GM21367 (cell line): Measurements from ENCODE around the gene ZNF273.
"Not testable (repeated sequence)": the region's sequence is repeated elsewhere in the genome, so short reads cannot be mapped to it uniquely, and the experiment has no call there.

ENCODE experiments used
- ATAC-seq: cut with Tn5 transposase; IDR thresholded peaks from one replicate; pipeline ENCODE4 v1.9.1; 2021; ENCODE audit not compliant: unreplicated experiment

The ZNF273 gene

DNA sequence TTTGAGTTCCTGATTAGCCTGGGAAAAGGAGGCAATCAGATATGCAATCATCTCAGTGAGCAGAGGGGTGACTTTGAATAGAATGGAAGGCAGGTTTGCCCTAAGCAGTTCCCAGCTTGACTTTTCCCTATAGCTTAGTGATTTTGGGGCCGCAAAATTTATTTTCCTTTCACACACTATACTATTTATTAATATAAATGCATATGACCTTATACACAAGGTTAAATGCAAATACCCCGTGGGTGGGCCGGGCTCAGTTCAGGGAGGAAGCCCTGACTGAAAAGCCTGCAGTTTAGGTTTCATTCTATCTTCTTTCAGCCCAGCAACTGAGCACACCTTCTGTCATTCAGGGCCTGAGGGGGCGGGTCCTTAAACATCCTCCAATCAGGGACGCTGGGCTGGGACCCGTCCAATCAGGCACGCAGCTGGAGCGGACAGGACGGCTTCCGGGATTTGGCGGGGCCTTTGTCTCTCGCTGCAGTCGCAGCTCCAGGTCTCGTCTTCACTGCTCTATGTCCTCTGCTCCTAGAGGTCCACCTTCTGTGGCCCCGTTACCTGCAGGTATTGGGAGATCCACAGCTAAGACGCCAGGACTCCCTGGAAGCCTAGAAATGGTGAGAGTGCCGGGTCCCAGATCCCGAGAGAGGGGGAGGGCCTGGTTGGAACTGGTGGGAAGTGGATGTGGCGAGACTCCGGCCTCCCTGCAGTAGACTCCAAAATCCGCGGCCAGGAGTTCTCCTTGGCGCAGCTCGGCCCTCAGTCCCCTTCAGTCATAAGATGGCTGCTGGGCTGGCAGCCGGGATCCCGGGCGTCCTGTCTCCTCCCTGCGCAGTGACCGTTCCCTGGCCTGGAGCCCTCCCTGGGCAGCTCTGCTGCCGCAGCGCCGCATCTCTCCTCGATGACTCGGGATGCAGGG lies at the start of gene ZNF273:
TSS of gene ZNF273 (plus strand) at position 468 of the 916 bp plus-strand sequence. CDS start at position 513, 45 bp downstream.
- peak; percentile 98 for ATAC-seq

DNA sequence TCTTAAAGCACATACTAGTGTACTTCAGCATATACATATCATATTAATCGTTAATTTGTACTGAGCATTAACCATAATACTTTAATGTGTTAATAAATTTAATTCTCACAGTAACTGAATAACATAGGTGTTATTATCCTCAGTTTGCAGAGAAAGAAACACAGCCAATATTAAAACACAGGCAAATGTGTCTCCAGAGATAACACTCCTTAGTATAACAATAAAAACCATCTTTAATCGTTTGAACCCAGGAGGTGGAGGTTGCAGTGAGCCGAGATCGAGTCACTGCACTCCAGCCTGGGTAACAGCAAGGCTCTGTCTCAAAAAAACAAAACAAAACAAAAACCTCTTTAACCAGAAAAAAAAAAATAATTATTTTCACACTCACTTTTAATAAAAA lies 49.4 kb upstream of the ZNF273 start:
- no peak for ATAC-seq

DNA sequence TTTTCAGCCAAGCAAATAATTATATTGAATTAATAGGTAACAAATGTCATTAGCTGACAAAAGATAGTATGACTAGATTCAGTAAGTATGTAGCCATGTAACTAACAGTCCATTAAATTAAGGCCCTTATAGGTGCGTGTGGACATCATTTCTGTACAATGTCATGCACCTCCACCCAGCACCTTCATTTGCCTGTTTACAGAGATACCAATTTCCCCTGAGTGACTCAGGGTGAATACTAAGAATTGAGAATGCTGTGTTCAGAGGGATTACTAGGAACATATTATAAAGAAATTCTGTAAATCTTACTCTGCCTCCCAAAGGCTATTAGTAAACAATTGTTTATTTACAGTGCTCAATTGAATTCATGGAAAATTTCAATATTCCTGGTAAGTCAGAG lies 48.1 kb upstream of the ZNF273 start:
- no peak for ATAC-seq

DNA sequence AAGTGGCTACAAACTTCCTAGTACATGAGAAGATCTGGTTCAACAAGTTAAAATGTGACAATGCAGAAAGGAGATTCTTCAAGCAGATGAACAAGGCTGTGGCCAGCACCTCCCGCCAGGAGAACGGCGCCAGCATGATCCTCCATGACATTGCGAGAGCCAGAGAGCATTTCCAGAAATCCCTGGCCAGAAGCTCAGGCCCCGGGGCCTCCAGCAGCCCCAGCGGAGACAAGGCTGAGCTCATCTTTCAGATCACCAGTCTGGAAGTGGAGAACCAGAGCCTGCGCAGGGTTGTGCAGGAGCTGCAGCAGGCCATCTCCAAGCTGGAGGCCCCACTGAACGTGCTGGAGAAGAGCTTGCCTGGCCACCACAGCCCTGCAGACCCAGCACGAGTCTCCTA lies 40.1 kb upstream of the ZNF273 start:
- no peak for ATAC-seq

DNA sequence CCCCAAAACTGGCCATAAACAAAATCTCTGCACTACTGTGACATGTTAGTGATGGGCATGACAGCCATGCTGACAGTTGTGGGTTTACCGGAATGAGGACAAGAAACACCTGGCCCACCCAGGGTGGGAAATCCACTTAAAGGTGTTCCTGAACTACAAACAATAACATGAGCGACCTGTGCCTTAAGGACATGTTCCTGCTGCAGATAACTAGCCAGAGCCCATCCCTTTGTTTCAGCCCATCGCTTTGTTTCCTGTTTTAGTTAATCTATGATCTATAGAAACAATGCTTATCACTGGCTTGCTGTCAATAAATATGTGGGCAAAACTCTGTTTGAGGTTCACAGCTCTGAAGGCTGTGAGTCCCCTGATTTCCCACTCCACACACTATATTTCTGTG lies 39.5 kb upstream of the ZNF273 start:
- not testable (repeated sequence) for ATAC-seq

DNA sequence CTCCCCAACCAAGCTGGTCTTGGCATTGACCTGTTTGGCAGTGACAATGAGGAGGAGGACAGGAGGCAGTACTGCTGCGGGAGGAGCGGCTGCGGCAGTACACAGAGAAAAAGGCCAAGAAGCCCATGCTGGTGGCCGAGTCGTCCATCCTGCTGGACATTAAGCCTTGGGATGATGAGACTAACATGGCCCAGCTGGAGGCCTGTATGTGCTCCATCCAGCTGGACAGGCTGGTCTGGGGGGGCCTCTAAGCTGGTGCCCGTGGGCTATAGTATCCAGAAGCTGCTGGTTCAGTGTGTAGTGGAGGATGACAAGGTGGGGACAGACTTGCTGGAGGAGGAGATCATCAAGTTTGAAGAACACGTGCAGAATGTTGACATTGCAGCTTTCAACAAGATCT lies 39.1 kb upstream of the ZNF273 start:
- ATAC-seq, result no peak

DNA sequence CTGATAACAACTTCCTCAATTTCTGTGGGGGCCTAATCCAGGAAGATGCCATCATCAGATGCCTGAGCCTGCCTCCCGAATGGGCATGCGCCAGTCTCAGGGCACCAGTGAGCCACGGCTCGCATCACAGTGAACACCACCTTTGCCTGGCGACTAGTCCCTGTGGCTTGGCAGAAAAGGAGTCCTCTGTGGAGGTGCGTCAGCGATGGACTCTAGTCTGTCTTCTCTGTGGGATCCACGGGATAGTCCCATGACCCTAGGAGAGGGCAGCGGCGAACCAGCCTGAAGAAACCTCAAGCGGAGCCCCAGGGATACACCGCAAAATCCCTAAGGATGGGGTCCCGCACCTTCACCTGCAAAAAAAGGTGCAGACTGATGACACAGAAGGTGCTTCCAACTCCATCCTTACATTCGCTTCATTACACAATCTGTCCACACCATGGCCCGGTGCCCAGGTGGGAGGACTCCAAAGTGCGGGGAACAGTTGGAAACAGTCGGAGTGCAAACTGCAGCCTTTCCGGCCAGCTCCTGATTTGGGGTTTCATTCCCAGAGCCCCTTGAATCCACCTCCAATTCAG lies 35.1 kb upstream of the ZNF273 start:
- ATAC-seq, result no peak

DNA sequence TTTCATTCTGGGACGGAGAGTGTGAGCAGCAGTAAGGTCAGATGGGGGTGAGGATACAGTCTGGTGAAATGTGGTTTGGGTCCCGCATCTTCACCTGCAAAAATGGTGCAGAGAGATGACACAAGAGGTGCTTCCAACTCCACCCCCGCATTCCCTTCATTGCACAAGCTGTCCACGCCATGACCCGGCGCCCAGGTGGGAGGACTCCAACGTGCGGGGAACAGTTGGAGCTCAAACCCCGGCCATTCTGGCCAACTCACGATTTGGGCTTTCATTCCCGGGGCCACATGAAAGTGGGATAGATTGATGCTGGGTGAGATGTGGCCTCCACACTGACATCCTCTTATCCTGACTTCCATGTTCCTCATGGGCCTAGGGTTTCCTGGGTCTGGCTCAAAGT lies 34.6 kb upstream of the ZNF273 start:
- ATAC-seq, result no peak

DNA sequence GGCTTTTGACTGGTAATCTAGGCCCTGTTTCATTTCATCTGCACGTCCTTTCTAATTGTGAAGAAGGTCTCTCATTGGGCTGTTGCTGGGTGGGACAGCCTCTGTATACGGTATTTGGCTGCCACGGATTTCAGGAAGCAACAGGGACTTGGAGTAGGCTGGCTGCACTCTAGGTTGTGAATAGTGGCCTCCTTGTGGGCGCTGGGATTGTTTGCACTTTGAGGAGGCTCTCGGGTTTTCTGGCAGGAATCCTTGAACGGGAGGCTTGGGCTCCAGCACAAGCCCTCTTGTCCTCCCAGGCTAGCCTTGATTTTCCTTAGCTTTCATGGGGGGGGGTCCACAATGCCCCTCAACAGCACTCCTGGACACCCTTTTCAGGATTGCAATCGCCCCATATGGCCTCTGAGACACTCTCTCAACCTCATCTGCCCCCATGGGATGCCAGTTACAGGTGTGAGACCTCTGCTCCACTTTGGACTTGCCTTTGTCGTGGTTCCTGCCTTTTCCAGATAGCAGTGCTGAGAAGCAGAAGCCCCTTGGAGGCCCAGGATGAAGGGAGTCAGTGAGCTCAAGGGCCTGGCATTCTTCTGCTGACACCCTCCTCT lies 33.9 kb upstream of the ZNF273 start:
- no peak for ATAC-seq

DNA sequence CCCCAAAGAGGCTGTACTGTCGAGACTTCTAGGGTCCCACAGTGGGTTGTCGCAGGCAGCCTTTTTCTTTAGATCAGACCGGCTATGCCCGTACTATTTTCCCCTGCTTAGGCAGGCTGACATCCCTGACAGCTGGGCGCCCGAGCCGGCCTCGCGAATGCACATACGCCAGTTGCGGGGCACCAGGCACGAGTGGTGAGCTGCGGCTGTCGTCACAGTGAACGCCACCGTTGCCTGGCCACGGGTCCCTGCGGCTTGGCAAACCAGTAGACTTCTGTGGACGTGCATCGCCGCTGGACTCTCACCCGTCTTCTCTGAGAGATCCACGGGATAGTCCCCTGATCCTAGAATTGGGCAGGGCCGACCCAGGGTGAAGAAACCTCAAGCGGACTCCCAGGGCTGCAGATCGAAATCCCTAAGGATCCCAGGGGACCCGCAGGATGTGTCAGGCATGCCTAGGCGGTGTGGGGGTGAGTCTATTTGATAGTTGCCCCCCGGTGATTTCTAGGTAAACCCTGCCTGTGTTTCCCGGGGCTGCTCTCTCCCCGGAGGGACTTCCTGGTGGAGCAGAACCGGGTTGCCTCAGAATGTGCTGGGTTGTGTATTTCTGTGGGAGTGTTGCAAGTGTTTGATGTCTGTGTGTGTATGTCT lies 33.0 kb upstream of the ZNF273 start:
- no peak for ATAC-seq

DNA sequence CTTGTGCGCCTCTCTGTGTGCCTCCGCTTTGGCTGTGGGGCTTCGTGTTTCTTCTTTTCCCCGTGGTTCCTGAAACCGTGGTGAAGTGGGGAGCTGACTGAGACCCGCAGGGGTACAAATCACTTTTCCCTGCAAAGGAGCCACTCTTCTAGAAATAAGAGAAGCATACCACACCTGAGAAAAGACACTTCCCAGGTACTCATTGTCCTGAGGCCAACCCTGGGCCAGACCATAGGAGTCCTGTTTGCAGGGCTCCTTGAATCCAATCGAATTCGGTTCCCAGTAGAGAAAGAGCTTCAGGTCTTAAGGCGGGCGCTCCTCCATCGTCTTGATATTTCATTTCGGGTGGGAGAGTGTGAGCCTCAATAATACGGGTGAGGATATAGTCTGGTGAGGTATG lies 32.4 kb upstream of the ZNF273 start:
- no peak for ATAC-seq

DNA sequence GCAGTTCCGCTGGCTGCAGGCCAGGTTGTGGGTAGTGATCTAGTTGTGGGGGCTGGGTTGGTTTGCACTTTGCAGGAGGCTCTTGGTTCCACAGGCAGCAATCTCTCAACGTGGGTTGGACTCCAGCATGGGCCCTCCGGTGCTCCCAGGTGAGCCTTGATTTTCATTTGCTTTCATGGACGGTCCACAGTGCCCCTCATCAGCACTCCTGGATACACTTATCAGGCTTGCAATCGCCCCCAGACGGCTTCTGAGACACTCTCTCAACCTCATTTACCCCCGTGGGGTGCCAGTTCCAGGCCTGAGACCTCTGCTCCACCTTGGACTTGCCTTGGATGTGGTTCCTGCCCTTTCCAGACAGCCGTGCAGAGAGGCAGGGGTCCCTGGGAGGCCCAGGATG lies 31.3 kb upstream of the ZNF273 start:
- ATAC-seq, result no peak

DNA sequence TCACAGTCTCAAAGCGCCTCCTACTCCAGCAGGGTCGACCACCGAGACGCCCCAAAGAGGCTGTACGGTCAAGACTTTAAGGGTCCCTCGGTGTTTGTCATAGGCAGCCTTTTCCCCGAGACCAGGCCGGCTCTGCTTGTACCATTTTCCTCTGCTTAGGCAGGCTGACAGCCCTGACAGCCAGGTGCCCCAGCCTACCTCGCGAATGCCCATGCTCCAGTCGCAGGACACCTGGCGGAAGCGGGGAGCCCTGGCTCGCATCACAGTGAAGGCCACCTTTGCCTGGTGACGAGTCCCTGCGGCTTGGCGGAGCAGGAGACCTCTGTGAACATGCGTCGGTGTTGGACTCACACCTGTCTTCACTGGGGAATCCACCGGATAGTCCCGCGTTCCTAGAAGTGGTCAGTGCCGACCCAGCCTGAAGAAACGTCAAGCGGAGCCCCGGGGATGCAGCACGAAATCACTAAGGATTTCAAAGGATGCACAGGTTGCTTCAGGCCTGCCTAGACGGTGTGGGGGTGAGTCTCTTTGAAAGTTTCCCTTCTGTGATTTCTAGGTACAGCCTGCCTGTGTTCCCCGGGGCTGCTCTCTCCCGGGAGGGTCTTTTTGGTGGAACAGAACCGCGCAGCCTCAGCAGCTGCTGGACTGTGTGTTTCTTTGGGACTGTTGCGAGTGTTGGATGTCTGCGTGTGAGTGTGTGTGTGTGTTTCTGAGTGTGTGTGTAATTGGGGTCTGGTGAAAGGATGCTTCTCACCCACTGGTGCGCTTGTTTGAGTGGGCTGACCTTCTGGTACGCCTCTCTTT lies 30.5 kb upstream of the ZNF273 start:
- no peak for ATAC-seq

DNA sequence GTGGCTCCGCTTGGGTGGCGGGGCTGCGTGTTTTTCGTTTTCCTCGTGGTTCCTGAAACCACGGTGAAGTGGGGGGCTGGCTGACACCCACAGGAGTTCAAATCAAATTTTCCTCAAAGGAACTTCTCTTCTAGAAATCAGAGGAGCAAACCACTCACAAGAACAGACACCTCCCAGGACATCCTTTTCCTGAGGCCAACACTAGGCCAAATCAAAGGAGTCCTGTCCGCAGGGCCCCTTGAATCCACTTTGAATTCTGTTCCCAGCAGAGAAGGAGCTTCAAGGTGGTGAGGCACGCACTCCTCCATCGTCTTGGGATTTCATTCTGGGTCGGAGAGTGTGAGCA lies 29.9 kb upstream of the ZNF273 start:
- no peak for ATAC-seq

DNA sequence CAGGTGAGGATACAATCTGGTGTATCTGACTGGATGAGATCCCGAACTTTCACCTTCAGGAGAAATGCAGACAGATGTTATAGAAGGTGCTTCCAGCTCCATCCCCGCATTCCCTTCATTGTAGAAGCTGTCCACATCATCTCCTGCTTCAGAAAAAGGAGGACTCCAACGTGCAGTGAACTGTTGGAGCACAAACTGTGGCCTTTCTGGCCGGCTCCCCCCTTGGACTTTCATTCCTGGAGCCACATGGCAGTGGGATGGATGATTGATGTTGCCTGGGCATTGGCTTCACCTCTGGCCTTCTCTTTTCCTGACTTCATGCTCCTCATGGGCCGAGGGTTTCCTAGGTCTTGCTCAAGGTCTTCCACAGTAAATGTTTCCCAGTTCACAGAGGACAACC lies 29.6 kb upstream of the ZNF273 start:
- ATAC-seq, result no peak

DNA sequence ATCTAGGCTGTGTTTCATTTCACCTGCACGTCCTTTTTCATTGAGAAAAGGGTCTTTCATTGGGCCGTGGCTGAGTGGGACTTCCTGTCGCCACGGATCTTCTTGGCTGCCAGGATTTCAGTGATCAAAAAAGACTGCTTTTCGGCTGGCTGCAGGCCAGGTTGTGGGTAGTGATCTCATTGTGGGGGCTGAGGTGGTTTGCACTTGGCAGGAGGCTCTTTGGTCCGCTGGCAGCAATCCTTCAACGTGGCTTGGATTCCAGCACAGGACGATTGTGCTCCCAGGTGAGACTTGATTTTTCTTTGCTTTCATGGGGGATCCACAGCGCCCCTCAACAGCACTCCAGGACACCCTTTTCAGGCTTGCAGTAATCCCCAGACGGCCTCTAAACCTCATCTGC lies 29.0 kb upstream of the ZNF273 start:
- no peak for ATAC-seq

DNA sequence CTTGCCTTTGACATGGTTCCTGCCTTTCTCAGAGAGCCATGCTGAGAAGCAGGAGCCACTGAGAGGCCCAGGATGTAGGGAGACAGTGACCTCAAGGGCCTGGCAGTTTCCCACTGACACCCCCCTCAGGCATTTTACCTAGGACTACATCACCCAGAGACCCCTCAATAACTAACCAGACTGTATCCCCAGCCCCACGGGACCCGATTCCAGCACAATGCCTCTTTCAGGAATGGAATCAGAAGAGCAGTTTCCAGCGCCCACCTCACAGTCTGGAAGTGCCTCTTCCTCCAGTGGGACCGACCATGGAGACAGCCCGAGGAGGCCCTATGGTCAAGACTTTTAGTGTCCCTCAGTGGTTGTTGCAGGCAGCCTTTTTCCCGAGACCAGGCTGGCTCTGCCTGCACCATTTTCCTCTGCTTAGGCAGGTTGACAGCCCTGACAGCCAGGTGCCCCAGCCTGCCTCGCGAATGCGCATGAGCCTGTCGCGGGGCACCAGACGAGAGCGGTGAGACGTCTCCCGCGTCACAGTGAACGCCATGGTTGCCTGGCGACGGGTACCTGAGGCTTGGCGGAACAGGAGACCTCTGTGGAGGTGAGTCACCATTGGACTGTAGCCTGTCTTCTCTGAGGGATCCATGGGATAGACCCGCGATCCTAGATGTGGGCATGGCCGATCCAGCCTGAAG lies 28.4 kb upstream of the ZNF273 start:
- ATAC-seq, result no peak

DNA sequence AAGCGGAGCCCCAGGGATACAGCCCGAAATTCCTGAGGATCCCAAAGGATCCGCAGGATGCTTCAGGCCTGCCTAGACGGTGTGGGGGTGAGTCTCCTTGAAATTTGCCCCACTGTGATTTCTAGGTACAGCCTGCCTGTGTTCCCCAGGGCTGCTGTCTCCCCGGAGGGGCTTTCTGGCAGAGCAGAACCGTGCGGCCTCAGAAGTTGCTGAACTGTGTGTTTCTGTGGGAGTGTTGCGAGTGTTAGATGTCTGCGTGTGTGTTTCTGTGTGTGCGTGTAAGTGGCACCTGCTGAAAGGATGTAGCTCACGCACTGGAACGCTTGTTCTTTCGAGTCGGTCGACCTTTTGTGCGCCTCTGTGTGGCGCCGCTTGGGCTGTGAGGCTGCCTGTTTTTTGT lies 27.8 kb upstream of the ZNF273 start:
- ATAC-seq, result no peak

DNA sequence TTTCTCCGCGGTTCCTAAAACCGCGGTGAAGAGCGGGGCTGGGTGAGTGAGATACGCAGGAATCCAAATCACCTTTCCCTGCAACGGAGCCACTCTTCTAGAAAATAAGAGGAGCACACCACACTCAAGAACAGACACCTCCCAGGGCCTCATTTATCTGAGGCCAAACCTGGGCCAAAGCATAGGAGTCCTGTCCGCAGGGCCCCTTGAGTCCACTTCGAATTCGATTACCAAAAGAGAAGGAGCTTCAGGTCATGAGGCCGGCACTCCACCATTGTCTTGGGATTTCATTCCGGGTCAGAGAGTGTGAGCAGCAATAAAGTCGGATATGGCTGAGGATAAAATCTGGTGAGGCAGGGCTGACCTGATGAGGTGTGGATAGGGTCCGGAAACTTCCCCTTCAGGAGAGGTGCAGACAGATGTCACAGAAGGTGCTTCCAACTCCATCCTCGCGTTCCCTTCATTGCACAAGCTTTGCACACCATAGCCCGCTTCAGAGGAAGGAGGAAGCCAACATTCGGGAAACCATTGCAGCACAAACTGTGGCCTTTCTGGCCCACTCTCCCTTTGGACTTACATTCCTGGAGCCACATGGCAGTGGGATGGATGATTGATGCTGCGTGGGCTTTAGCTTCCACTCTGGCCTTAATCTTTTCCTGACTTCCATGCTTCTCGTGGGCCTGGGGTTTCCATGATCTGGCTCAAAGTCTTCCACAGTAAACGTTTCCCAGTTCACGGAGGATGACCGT lies 27.2 kb upstream of the ZNF273 start:
- no peak for ATAC-seq
